OCI-LY7 (cell line): ENCODE measurements around the gene FBXW8. TPM values are rescaled to one million over a fixed set of nuclear protein-coding genes. Genes with fewer than 3 reads are reported as not detected.
A peak's percentile ranks its signal among the peaks of the same experiment; 100 is the strongest.

Source experiments
- BruUV-seq: library from RNA; stranded (reverse); fragments of 400-500 nt; replicated peaks from 2 replicates; lab custom pipeline; 2021; lab: Mats Ljungman, UMichigan
- CTCF ChIA-PET: fragments of 300-600 bp; sonication (Branson Sonifier 250); formaldehyde crosslinking; loops from one replicate; lab custom pipeline; 2022; ENCODE audit warnings: antibody characterized with exemption; ENCODE audit not compliant: unreplicated experiment; lab: Charles Lee
- POLR2A ChIA-PET: fragments of 300-600 bp; sonication (Branson Sonifier 250); formaldehyde crosslinking; loops from one replicate; lab custom pipeline; 2022; ENCODE audit warnings: antibody characterized with exemption; lab: Charles Lee
- DNase-seq: peaks from one replicate; pipeline ENCODE4 v3.0.0-alpha.2; 2015; ENCODE audit warnings: low spot score
- H2AFZ ChIP-seq: fragments of 200-600 bp; sonication (generic), shearing (Covaris generic); 2 replicates; pipeline ENCODE4 v1.6.1; 2014; ENCODE audit warnings: mild to moderate bottlenecking, antibody characterized with exemption, low read length, moderate library complexity
- H3K27ac ChIP-seq: fragments of 200-600 bp; sonication (generic); 2 replicates; pipeline ENCODE4 v1.5.1; 2014; ENCODE audit warnings: mixed run types, low read depth, mild to moderate bottlenecking, moderate library complexity, low read length, inconsistent platforms; ENCODE audit not compliant: poor library complexity, severe bottlenecking
- H3K36me3 ChIP-seq: fragments of 200-600 bp; sonication (generic); 2 replicates; pipeline ENCODE4 v1.6.1; 2014; ENCODE audit warnings: mild to moderate bottlenecking, antibody characterized with exemption, low read length, moderate library complexity, mixed read lengths; ENCODE audit not compliant: insufficient read depth
- H3K4me1 ChIP-seq: fragments of 200-600 bp; sonication (generic); 2 replicates; pipeline ENCODE4 v1.5.1; 2014; ENCODE audit warnings: mild to moderate bottlenecking, low read length; ENCODE audit not compliant: insufficient read depth, poor library complexity, severe bottlenecking
- H3K4me2 ChIP-seq: fragments of 200-600 bp; sonication (generic); 2 replicates; pipeline ENCODE4 v1.6.1; 2014; ENCODE audit warnings: mild to moderate bottlenecking, low read length
- H3K4me3 ChIP-seq: fragments of 200-600 bp; sonication (generic); 2 replicates; pipeline ENCODE4 v1.5.1; 2014; ENCODE audit warnings: mild to moderate bottlenecking, low read depth, low read length; ENCODE audit not compliant: poor library complexity, severe bottlenecking
- H3K79me2 ChIP-seq: fragments of 200-600 bp; sonication (generic); 2 replicates; pipeline ENCODE4 v1.6.1; 2016; ENCODE audit warnings: low read depth, mild to moderate bottlenecking, low read length, moderate library complexity, mixed read lengths; ENCODE audit not compliant: insufficient read depth
- H3K9me2 ChIP-seq: fragments of 200-600 bp; sonication (generic); 2 replicates; pipeline ENCODE4 v1.6.1; 2016; ENCODE audit warnings: mild to moderate bottlenecking, low read length, mixed read lengths; ENCODE audit not compliant: insufficient read depth
- H3K9me3 ChIP-seq: fragments of 200-600 bp; sonication (generic); 2 replicates; pipeline ENCODE4 v1.6.1; 2014; ENCODE audit warnings: mild to moderate bottlenecking, mixed run types, low read length, mixed read lengths
- H4K20me1 ChIP-seq: fragments of 200-600 bp; sonication (generic); 2 replicates; pipeline ENCODE4 v1.6.1; 2014; ENCODE audit warnings: mild to moderate bottlenecking, antibody characterized with exemption, low read length, moderate library complexity, mixed read lengths; ENCODE audit not compliant: insufficient read depth
- EZH2phosphoT487 ChIP-seq: fragments of 200-600 bp; sonication (generic); IDR thresholded peaks from 2 replicates; pipeline ENCODE4 v1.6.1; 2018; ENCODE audit warnings: low read depth, borderline replicate concordance, mild to moderate bottlenecking, mixed run types, antibody characterized with exemption, low read length, moderate library complexity, mixed read lengths
- intact Hi-C: fragments of 100-400 bp; cut with micrococcal nuclease; formaldehyde crosslinking; loops from one replicate; pipeline ENCODE4 v1.10.0; 2022; ENCODE audit not compliant: unreplicated experiment
- total RNA-seq, 2 experiments: library from RNA; depleted of rRNA in 1 of 2; stranded (reverse); fragments of >200 nt in 1 of 2; shearing (Covaris generic) in 1 of 2; gene quantifications; 2 replicates each; pipeline ENCODE4 v1.2.3, GENCODE V29; 2014 to 2022
- TF ChIP-seq, protein P1 (sequence below): fragments of 200-600 bp; sonication (generic); conservative IDR thresholded peaks from 2 replicates; pipeline ENCODE4 v1.5.1; 2014; ENCODE audit warnings: mild to moderate bottlenecking, antibody characterized with exemption, low read length, moderate library complexity, mixed read lengths

FBXW8 gene
- total RNA-seq, 2 experiments from 2014 or later: 29.8 to 34.0 TPM

DNA sequence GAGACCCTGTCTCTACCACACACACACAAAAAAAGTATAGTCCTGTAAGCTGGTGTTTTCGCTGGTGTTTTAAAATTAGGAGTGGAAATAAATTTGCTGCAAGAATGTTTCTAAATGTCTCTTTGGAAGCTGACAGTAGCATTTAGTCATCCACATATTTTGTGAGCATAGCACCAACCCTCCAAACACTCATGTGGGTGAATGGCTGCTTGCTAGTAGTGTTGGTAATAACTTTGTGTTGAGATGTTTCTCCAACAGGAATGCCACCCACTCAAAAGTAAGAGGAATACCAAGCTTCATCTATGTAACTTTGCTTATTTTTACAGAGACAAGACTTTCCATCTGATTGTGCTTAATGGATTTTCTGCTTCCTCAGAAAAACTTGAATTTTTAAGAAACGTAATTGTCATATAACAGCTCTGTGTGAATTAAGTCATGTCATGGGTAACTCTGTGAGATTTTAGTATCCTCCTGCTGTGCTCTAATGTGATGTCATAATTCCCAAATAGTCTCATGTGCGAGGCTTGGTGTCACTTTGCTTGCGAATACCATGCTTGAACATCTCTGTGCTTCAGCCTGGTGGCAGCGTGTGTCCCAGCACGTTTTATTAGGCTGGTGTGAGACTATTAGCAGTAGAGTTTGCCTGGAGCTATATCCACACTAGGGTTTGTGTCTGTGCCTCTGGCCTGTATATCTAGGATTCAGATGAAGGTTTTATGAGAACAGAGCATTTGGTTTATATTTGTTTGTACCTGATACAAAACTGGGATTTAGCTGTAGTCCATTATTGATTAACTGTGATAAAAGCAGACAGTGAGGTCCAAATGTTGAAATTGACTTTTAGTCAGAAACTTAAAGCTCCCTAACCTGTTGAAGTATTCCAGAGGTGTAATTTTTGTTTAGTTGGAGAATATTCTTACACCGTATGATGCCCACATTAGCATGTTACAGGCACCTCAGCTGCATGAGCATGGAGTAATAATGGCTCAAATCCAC is 80.5 kb downstream of the FBXW8 start:
- Histone ChIP-seq H4K20me1 (no peaks in the 10 kb centered on the region), H3K9me3 (no peaks in the 10 kb centered on the region), H2AFZ (no peak overlapping the region), H3K4me1 (no peaks in the 10 kb centered on the region), H3K27ac (no peak overlapping the region), H3K4me2 (no peak overlapping the region), H3K36me3 (peaks cover 37% of the 10 kb centered on the region), H3K4me3 (no peak overlapping the region), H3K79me2 (no peaks in the 10 kb centered on the region), H3K9me2 (no peaks in the 10 kb centered on the region)
- TSS peak; percentile 21 for BruUV-seq
- CTCF ChIA-PET: no interaction called here
- TF ChIP-seq, protein P1, sequence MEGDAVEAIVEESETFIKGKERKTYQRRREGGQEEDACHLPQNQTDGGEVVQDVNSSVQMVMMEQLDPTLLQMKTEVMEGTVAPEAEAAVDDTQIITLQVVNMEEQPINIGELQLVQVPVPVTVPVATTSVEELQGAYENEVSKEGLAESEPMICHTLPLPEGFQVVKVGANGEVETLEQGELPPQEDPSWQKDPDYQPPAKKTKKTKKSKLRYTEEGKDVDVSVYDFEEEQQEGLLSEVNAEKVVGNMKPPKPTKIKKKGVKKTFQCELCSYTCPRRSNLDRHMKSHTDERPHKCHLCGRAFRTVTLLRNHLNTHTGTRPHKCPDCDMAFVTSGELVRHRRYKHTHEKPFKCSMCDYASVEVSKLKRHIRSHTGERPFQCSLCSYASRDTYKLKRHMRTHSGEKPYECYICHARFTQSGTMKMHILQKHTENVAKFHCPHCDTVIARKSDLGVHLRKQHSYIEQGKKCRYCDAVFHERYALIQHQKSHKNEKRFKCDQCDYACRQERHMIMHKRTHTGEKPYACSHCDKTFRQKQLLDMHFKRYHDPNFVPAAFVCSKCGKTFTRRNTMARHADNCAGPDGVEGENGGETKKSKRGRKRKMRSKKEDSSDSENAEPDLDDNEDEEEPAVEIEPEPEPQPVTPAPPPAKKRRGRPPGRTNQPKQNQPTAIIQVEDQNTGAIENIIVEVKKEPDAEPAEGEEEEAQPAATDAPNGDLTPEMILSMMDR: no peak
- no peak for TF ChIP-seq EZH2phosphoT487
- POLR2A ChIA-PET: interaction anchor here (0.6 to 3.4 kb wide), 5 partner anchors 10 to 129 kb away, joined by 3 to 17 read pairs (median 5); no protein-coding TSS in a partner anchor
- DNase-seq: no peak
- intact Hi-C loops: no loop called here

GRCh38 chr12:116996093-116996492 is 85.3 kb downstream of the FBXW8 start:
- BruUV-seq: no TSS peak
- no peaks in the 10 kb centered on the region for H3K9me3 ChIP-seq
- CTCF ChIA-PET: no interaction called here
- no peak overlapping the region for H3K4me2 ChIP-seq
- intact Hi-C loops: no loop called here
- peaks cover 6% of the 10 kb centered on the region for H3K4me1 ChIP-seq
- H3K27ac ChIP-seq: no peak overlapping the region
- H3K9me2 ChIP-seq: no peaks in the 10 kb centered on the region
- no peaks in the 10 kb centered on the region for H3K79me2 ChIP-seq
- no peak for TF ChIP-seq EZH2phosphoT487
- TF ChIP-seq, protein P1: no peak
- no peak overlapping the region for H3K4me3 ChIP-seq
- no peaks in the 10 kb centered on the region for H4K20me1 ChIP-seq
- POLR2A ChIA-PET: interaction anchor here (0.6 kb wide), 1 partner anchor 728 kb away, joined by 3 read pairs; no protein-coding TSS in a partner anchor
- no peak for DNase-seq
- peaks cover 18% of the 10 kb centered on the region; the same call in 1 of the 2 replicates for H3K36me3 ChIP-seq
- no peak overlapping the region for H2AFZ ChIP-seq

DNA sequence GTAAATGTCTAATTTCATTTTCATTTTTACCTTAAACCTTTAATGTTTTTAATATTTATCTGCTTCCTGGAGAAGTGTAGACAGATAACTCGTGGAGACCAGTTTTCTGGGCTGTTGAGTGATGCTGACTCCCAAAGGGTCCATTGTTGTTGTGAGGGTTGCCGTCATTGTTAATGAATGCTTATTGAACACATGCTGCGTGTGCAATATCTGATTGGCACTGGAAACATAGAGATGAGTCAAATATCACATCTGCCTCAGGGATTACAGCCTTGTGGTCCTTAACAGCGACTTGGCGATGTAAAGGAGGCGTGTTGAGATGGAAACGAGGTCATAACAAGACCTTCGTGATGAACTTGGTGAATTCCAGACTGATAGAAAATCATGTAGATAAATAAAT is 85.9 kb downstream of the FBXW8 start:
- Histone ChIP-seq H3K4me2 (no peak overlapping the region), H3K36me3 (peaks cover 13% of the 10 kb centered on the region; the same call in 1 of the 2 replicates), H3K79me2 (no peaks in the 10 kb centered on the region), H3K9me3 (no peaks in the 10 kb centered on the region), H4K20me1 (no peaks in the 10 kb centered on the region), H3K9me2 (no peaks in the 10 kb centered on the region), H3K4me1 (peaks cover 6% of the 10 kb centered on the region), H3K4me3 (no peak overlapping the region), H3K27ac (no peak overlapping the region), H2AFZ (no peak overlapping the region)
- TF ChIP-seq, protein P1: no peak
- no peak for TF ChIP-seq EZH2phosphoT487
- ChIA-PET POLR2A (interaction anchor here (0.6 kb wide), 1 partner anchor 728 kb away, joined by 3 read pairs; no protein-coding TSS in a partner anchor), CTCF (no interaction called here)
- no TSS peak for BruUV-seq
- intact Hi-C loops: no loop called here
- no peak for DNase-seq
